OCI-LY3 (cell line): Measurements from ENCODE around the gene AKAP6.

ENCODE experiments used
- CTCF ChIP-seq: fragments of 200-600, 300-600 bp; sonication (generic); IDR thresholded peaks from 2 replicates; pipeline ENCODE4 v1.5.1; 2014; ENCODE audit warnings: antibody characterized with exemption, low read length, low read depth
- EZH2phosphoT487 ChIP-seq: fragments of 200-600 bp; shearing (Covaris generic); IDR thresholded peaks from 2 replicates; pipeline ENCODE4 v1.6.1; 2018; ENCODE audit warnings: antibody characterized with exemption, mixed run types, low read depth

- no peak for TF ChIP-seq CTCF
- no peak for TF ChIP-seq EZH2phosphoT487
These were observed 348.2 kb downstream of the AKAP6 start for GRCh38 chr14:32677129-32677780.
